Neural progenitor cell (in vitro differentiated cells): ENCODE measurements around the gene SERINC5. TPM values are rescaled to one million over a fixed set of nuclear protein-coding genes. Genes with fewer than 3 reads are reported as not detected.

Experiments used
- DNase-seq: peaks from one replicate; pipeline ENCODE4 v3.0.0-alpha.2; 2016; ENCODE audit warnings: low spot score
- H2AFZ ChIP-seq: fragments of 200-600 bp; sonication (generic); replicated peaks from 2 replicates; pipeline ENCODE4 v1.6.1; 2016; ENCODE audit warnings: antibody characterized with exemption
- H3F3A ChIP-seq: fragments of 200-600 bp; sonication (generic); 2 replicates; pipeline ENCODE4 v1.6.1; 2016; ENCODE audit warnings: antibody characterized with exemption, low read depth
- H3K27ac ChIP-seq: fragments of 200-600 bp; sonication (generic); 2 replicates; pipeline ENCODE4 v1.5.1; 2016; ENCODE audit warnings: mild to moderate bottlenecking
- H3K27me3 ChIP-seq: fragments of 200-600 bp; sonication (generic); 2 replicates; pipeline ENCODE4 v1.6.1; 2016; ENCODE audit warnings: mild to moderate bottlenecking, moderate library complexity
- H3K36me3 ChIP-seq: fragments of 200-600 bp; sonication (generic); 2 replicates; pipeline ENCODE4 v1.5.1; 2016
- H3K4me1 ChIP-seq: fragments of 200-600 bp; sonication (generic); 2 replicates; pipeline ENCODE4 v1.6.1; 2016; ENCODE audit warnings: mixed run types
- H3K4me2 ChIP-seq: fragments of 200-600 bp; sonication (generic); 2 replicates; pipeline ENCODE4 v1.6.1; 2016
- H3K4me3 ChIP-seq: fragments of 200-600 bp; sonication (generic); 2 replicates; pipeline ENCODE4 v1.5.1; 2016
- H3K79me2 ChIP-seq: fragments of 200-600 bp; sonication (generic); 2 replicates; pipeline ENCODE4 v1.6.1; 2016; ENCODE audit warnings: low read depth
- H3K9ac ChIP-seq: fragments of 200-600 bp; sonication (generic); 2 replicates; pipeline ENCODE4 v1.6.1; 2016
- H3K9me3 ChIP-seq: fragments of 200-600 bp; sonication (generic); 2 replicates; pipeline ENCODE4 v1.5.1; 2016; ENCODE audit warnings: low read depth
- H4K20me1 ChIP-seq: fragments of 200-600 bp; sonication (generic); 2 replicates; pipeline ENCODE4 v1.6.1; 2016; ENCODE audit warnings: low read depth
- H3K27ac Mint-ChIP-seq: 3 replicates; pipeline ENCODE4 v1.8.0; 2021; ENCODE audit warnings: mixed read lengths
- H3K27me3 Mint-ChIP-seq: 2 replicates; pipeline ENCODE4 v1.8.0; 2022; ENCODE audit warnings: low read depth, mild to moderate bottlenecking, inconsistent platforms, moderate library complexity, mixed read lengths; ENCODE audit not compliant: insufficient read depth
- H3K36me3 Mint-ChIP-seq: 3 replicates; pipeline ENCODE4 v1.8.0; 2021; ENCODE audit warnings: mixed read lengths
- H3K4me1 Mint-ChIP-seq: 3 replicates; pipeline ENCODE4 v1.8.0; 2021; ENCODE audit warnings: mixed read lengths
- H3K4me3 Mint-ChIP-seq: 3 replicates; pipeline ENCODE4 v1.8.0; 2021; ENCODE audit warnings: mild to moderate bottlenecking, moderate library complexity, mixed read lengths
- H3K9me3 Mint-ChIP-seq: 3 replicates; pipeline ENCODE4 v1.8.0; 2020; ENCODE audit warnings: mixed read lengths
- CTCF ChIP-seq: fragments of 200-600 bp; sonication (generic); IDR thresholded peaks from 2 replicates; pipeline ENCODE4 v1.5.1; 2017; ENCODE audit warnings: antibody characterized with exemption, mild to moderate bottlenecking
- EZH2 ChIP-seq: fragments of 200-600 bp; sonication (generic); IDR thresholded peaks from 2 replicates; pipeline ENCODE4 v1.6.1; 2017; ENCODE audit warnings: antibody characterized with exemption, mild to moderate bottlenecking, moderate library complexity
- EZH2phosphoT487 ChIP-seq: fragments of 200-600 bp; sonication (generic); IDR thresholded peaks from 2 replicates; pipeline ENCODE4 v1.6.1; 2017; ENCODE audit warnings: antibody characterized with exemption
- total RNA-seq: library from RNA; depleted of rRNA; stranded (reverse); fragments of >200 nt; gene quantifications from 2 replicates; pipeline ENCODE4 v1.2.3, GENCODE V29; 2015; ENCODE audit warnings: low replicate concordance

The SERINC5 gene
- total RNA-seq, 1 donor from 2014 or later: 126 TPM

GRCh38 chr5:80182809-80183580, 72.9 kb downstream of the SERINC5 start:
- H3F3A ChIP-seq: peaks cover 68% of the 10 kb centered on the region
- H3K4me1 Mint-ChIP-seq: peaks cover 48% of the 10 kb centered on the region
- DNase-seq: peak; percentile 35
- H2AFZ ChIP-seq: no peak overlapping the region
- peaks cover 60% of the 10 kb centered on the region for H3K4me1 ChIP-seq
- no peaks in the 10 kb centered on the region for H3K27me3 ChIP-seq
- H3K4me3 Mint-ChIP-seq: no peak overlapping the region
- H4K20me1 ChIP-seq: peaks cover 56% of the 10 kb centered on the region
- peak overlapping the region; percentile 82 for H3K27ac Mint-ChIP-seq
- H3K27me3 Mint-ChIP-seq: peaks cover 2% of the 10 kb centered on the region
- H3K9me3 Mint-ChIP-seq: no peaks in the 10 kb centered on the region
- H3K4me3 ChIP-seq: no peak overlapping the region
- H3K9me3 ChIP-seq: no peaks in the 10 kb centered on the region
- H3K4me2 ChIP-seq: peak overlapping the region; percentile 30
- H3K36me3 Mint-ChIP-seq: no peaks in the 10 kb centered on the region
- TF ChIP-seq EZH2phosphoT487 (no peak), EZH2 (no peak), CTCF (no peak)
- H3K9ac ChIP-seq: no peak overlapping the region
- H3K36me3 ChIP-seq: no peaks in the 10 kb centered on the region
- peaks cover 97% of the 10 kb centered on the region for H3K79me2 ChIP-seq
- H3K27ac ChIP-seq: peak overlapping the region; percentile 80

- H3K36me3 Mint-ChIP-seq: no peaks in the 10 kb centered on the region
- Histone ChIP-seq H3K9ac (no peak overlapping the region), H4K20me1 (peaks cover 45% of the 10 kb centered on the region), H3K79me2 (peaks cover 95% of the 10 kb centered on the region), H3K9me3 (no peaks in the 10 kb centered on the region), H3K27ac (peak overlapping the region; percentile 61), H2AFZ (no peak overlapping the region), H3F3A (peaks cover 67% of the 10 kb centered on the region), H3K27me3 (no peaks in the 10 kb centered on the region), H3K36me3 (no peaks in the 10 kb centered on the region), H3K4me1 (peaks cover 58% of the 10 kb centered on the region), H3K4me3 (no peak overlapping the region), H3K4me2 (peak overlapping the region; percentile 46)
- no peaks in the 10 kb centered on the region for H3K9me3 Mint-ChIP-seq
- H3K27me3 Mint-ChIP-seq: peaks cover 2% of the 10 kb centered on the region
- H3K4me3 Mint-ChIP-seq: no peak overlapping the region
- no peak overlapping the region for H3K27ac Mint-ChIP-seq
- H3K4me1 Mint-ChIP-seq: peaks cover 41% of the 10 kb centered on the region
- no peak for TF ChIP-seq EZH2
- no peak for TF ChIP-seq EZH2phosphoT487
- TF ChIP-seq CTCF: no peak
- no peak for DNase-seq
Measured at GRCh38 chr5:80181618-80182211, 74.1 kb downstream of the SERINC5 start.

- no peak overlapping the region for H2AFZ ChIP-seq
- H3K9ac ChIP-seq: no peak overlapping the region
- no peak for DNase-seq
- TF ChIP-seq EZH2: no peak
- H3K27me3 Mint-ChIP-seq: no peaks in the 10 kb centered on the region
- H4K20me1 ChIP-seq: peaks cover 16% of the 10 kb centered on the region
- H3K79me2 ChIP-seq: peaks cover 53% of the 10 kb centered on the region
- no peaks in the 10 kb centered on the region for H3K9me3 ChIP-seq
- peaks cover 17% of the 10 kb centered on the region for H3K36me3 Mint-ChIP-seq
- H3K4me1 ChIP-seq: peaks cover 46% of the 10 kb centered on the region
- no peak overlapping the region for H3K27ac Mint-ChIP-seq
- no peaks in the 10 kb centered on the region for H3K27me3 ChIP-seq
- peak overlapping the region; percentile 49 for H3K27ac ChIP-seq
- no peak overlapping the region for H3K4me2 ChIP-seq
- H3F3A ChIP-seq: peaks cover 53% of the 10 kb centered on the region
- peaks cover 13% of the 10 kb centered on the region for H3K36me3 ChIP-seq
- peaks cover 37% of the 10 kb centered on the region for H3K4me1 Mint-ChIP-seq
- H3K4me3 ChIP-seq: no peak overlapping the region
- no peak overlapping the region for H3K4me3 Mint-ChIP-seq
- H3K9me3 Mint-ChIP-seq: peaks cover 2% of the 10 kb centered on the region
Measured at GRCh38 chr5:80177236-80177635, 78.6 kb downstream of the SERINC5 start.

GRCh38 chr5:80175337-80175736, 80.5 kb downstream of the SERINC5 start:
- Histone ChIP-seq H3K27ac (no peak overlapping the region), H3K4me3 (no peak overlapping the region), H3K79me2 (peaks cover 34% of the 10 kb centered on the region), H3K4me1 (peaks cover 27% of the 10 kb centered on the region), H4K20me1 (peaks cover 2% of the 10 kb centered on the region), H3K36me3 (peaks cover 20% of the 10 kb centered on the region), H3F3A (peaks cover 38% of the 10 kb centered on the region), H3K27me3 (no peaks in the 10 kb centered on the region), H3K9me3 (no peaks in the 10 kb centered on the region), H3K9ac (no peak overlapping the region), H3K4me2 (no peak overlapping the region), H2AFZ (no peak overlapping the region)
- Mint-ChIP-seq H3K4me1 (peaks cover 18% of the 10 kb centered on the region), H3K36me3 (peaks cover 17% of the 10 kb centered on the region), H3K4me3 (no peak overlapping the region), H3K9me3 (peaks cover 2% of the 10 kb centered on the region), H3K27me3 (no peaks in the 10 kb centered on the region), H3K27ac (no peak overlapping the region)
- TF ChIP-seq CTCF: no peak
- TF ChIP-seq EZH2phosphoT487: no peak
- no peak for TF ChIP-seq EZH2
- no peak for DNase-seq
